Measurements from ENCODE around the gene MCRS1. TPM values are rescaled to one million over a fixed set of nuclear protein-coding genes. Genes with fewer than 3 reads are reported as not detected.

The MCRS1 gene
- total and polyA plus RNA-seq, 10 of the 15 experiments (the other 5 are each of a cell fraction or from before 2014, with no cell fraction given), result 34.3 to 82.8 (median 57.6) TPM

DNA sequence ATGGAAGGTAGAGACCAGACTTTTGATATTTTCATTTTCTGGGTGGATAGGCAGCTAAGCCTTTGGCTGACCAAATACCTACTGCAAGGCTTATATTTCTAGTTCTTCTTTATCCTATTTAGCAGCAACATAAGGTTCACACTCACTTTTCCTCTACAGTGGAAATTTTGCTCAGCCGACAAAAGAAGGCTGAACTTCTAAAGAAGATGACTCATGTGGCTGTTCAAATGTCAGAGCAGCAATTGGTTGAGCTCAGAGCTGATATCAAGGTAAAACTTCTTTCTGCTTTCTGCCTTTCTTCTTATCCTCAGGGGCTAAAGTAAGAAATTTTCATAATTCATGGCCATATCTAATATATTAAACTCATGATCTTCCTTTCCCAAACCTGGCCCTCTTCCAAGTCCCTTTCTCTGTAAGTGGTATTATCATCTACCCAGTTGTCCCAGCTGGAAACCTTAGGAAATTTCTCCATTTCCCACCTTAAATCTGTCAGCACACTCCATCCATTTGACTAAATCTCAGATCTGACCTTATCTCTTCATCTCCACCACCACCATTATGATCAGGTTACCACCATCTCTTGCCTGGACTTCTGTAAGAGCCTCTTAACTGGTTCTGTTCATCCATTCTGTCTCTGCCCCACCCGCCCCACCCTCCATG is 48.9 kb downstream of the MCRS1 start:
- no peak overlapping the region for H3K9ac ChIP-seq (ENCODE audit: control insufficient read depth, insufficient read depth, low read length)
- no peaks in the 10 kb centered on the region for H3K79me2 ChIP-seq (ENCODE audit: control insufficient read depth, insufficient read depth, low read length)
- H3K27ac ChIP-seq (ENCODE audit: control insufficient read depth, insufficient read depth), result no peak overlapping the region
- H3K4me1 ChIP-seq (ENCODE audit: control insufficient read depth, insufficient read depth, low read length), result no peaks in the 10 kb centered on the region
- FAIRE-seq, result no peak
- no peaks in the 10 kb centered on the region for H4K20me1 ChIP-seq (ENCODE audit: control insufficient read depth, insufficient read depth)
- 100% methylated on average over 2 of the region's 2 CpGs for WGBS (ENCODE audit: insufficient coverage, insufficient replicate concordance, low lambda C conversion rate, missing lambda C conversion rate)
- ChIA-PET POLR2A (no interaction called here), RAD21 (ENCODE audit: unreplicated experiment) (interaction anchor here (1.4 to 3.1 kb wide), 2 partner anchors 152 to 160 kb away, joined by 3 to 19 read pairs; partner anchors contain the start of gene SPATS2), SMC1A (ENCODE audit: uncharacterized antibody, unreplicated experiment) (interaction anchor here (1.0 to 33.2 kb wide), 3 partner anchors 14 to 231 kb away, joined by 3 to 740 read pairs (median 5); partner anchors contain the start of gene SPATS2), CTCF (interaction anchor here (0.7 to 10.1 kb wide), 5 partner anchors 15 to 230 kb away, joined by 3 to 712 read pairs (median 5); partner anchors contain the start of genes DNAJC22 and SPATS2)
- DNase-seq (ENCODE audit: low read depth, low spot score), result no peak
- TF ChIP-seq SUZ12 (IDR thresholded peaks at IDR 0.05; ENCODE audit: unreplicated experiment) (no peak), PAX8 (IDR thresholded peaks at IDR 0.05) (no peak), NR2C2 (IDR thresholded peaks at IDR 0.05; ENCODE audit: borderline replicate concordance, control insufficient read depth, insufficient read length, low read depth) (no peak), SREBF1 (IDR thresholded peaks at IDR 0.05; ENCODE audit: low read length) (no peak), DPF2 (IDR thresholded peaks at IDR 0.05) (no peak), NFYA (IDR thresholded peaks at IDR 0.05; ENCODE audit: borderline replicate concordance, low read depth, low read length) (no peak), MEF2A (IDR thresholded peaks at IDR 0.05; ENCODE audit: insufficient read depth, low read depth, low read length) (no peak), KLF5 (IDR thresholded peaks at IDR 0.05; ENCODE audit: partially characterized antibody) (no peak), SIX5 (IDR thresholded peaks at IDR 0.05; ENCODE audit: low read depth, low read length, severe bottlenecking) (no peak), TCF12 (IDR thresholded peaks at IDR 0.05; ENCODE audit: low read depth, low read length) (no peak), NRF1 (conservative IDR thresholded peaks at IDR 0.05; ENCODE audit: low read depth, low read length) (no peak), HDAC2 (IDR thresholded peaks at IDR 0.05) (no peak), FOXM1 (IDR thresholded peaks at IDR 0.05; ENCODE audit: low read depth, low read length) (no peak), ZSCAN29 (IDR thresholded peaks at IDR 0.05) (no peak), RUNX3 (IDR thresholded peaks at IDR 0.05; ENCODE audit: low read length) (no peak)
- no TSS peak for BruUV-seq (replicated peaks)
- no peaks in the 10 kb centered on the region for H3K27me3 ChIP-seq (replicated peaks in 1 of 2; ENCODE audit: control insufficient read depth in 2 of 2, insufficient read depth in 2 of 2, low read length in 1 of 2)
- in situ Hi-C loops (cut with MboI) (loop anchor here (5.0 kb wide), 1 partner anchor 157 kb away; no protein-coding TSS in a partner anchor), intact Hi-C loops (cut with micrococcal nuclease; ENCODE audit: unreplicated experiment) (no loop called here)
- H3K36me3 ChIP-seq (ENCODE audit: control insufficient read depth in 2 of 2, insufficient read depth in 2 of 2, low read length in 1 of 2), result peaks cover 0 to 5% of the 10 kb centered on the region in 2 experiments; a peak in 1 of 4 replicates
- H2AFZ ChIP-seq (ENCODE audit: control insufficient read depth, low read depth, low read length), result no peak overlapping the region
- ATAC-seq, result no peak
- H3K4me3 ChIP-seq, result no peak overlapping the region
- no peak overlapping the region for H3K4me2 ChIP-seq (ENCODE audit: control insufficient read depth, insufficient read depth)
- H3K9me3 ChIP-seq (replicated peaks; ENCODE audit: control insufficient read depth, insufficient read depth, low read length), result no peaks in the 10 kb centered on the region

Measured in GM12878 (cell line).